Mesenchymal stem cell (in vitro differentiated cells and primary cell): ENCODE results near the gene MEGF9.
"Not testable (repeated sequence)": the region's sequence is repeated elsewhere in the genome, so short reads cannot be mapped to it uniquely, and the experiment has no call there.

Source experiments
- DNase-seq: peaks from one replicate; pipeline ENCODE4 v3.0.0-alpha.2; 2013
- H2AFZ ChIP-seq: one replicate; pipeline ENCODE4 v1.6.1; 2013; ENCODE audit warnings: low read depth, mild to moderate bottlenecking, control low read depth, inconsistent platforms, low read length, moderate library complexity
- H2AK5ac ChIP-seq: 2 replicates; pipeline ENCODE4 v1.6.1; 2013; ENCODE audit warnings: low read length, moderate library complexity, mild to moderate bottlenecking, inconsistent platforms; ENCODE audit not compliant: severe bottlenecking
- H2BK120ac ChIP-seq: one replicate; pipeline ENCODE4 v1.6.1; 2013; ENCODE audit warnings: low read depth, mild to moderate bottlenecking, inconsistent platforms, low read length, moderate library complexity
- H2BK12ac ChIP-seq, 2 experiments: one replicate each; pipeline ENCODE4 v1.6.1; 2013; ENCODE audit warnings: inconsistent platforms in 2 of 2, low read length in 2 of 2, mild to moderate bottlenecking in 2 of 2, moderate library complexity in 2 of 2, control low read depth in 1 of 2
- H2BK15ac ChIP-seq: one replicate; pipeline ENCODE4 v1.6.1; 2013; ENCODE audit warnings: mild to moderate bottlenecking, low read depth, inconsistent platforms; ENCODE audit not compliant: poor library complexity, severe bottlenecking
- H2BK5ac ChIP-seq: 2 replicates; pipeline ENCODE4 v1.6.1; 2013; ENCODE audit warnings: low read depth, mild to moderate bottlenecking, low read length, control low read depth, inconsistent platforms; ENCODE audit not compliant: poor library complexity, severe bottlenecking
- H3K14ac ChIP-seq, 2 experiments: one replicate each; pipeline ENCODE4 v1.6.1; 2013; ENCODE audit warnings: inconsistent platforms in 2 of 2, low read length in 2 of 2, control low read depth in 1 of 2, mild to moderate bottlenecking in 1 of 2, moderate library complexity in 1 of 2
- H3K18ac ChIP-seq, 2 experiments: one replicate each; pipeline ENCODE4 v1.6.1; 2013; ENCODE audit warnings: inconsistent platforms in 2 of 2, low read length in 2 of 2, control low read depth in 1 of 2, low read depth in 1 of 2, mild to moderate bottlenecking in 1 of 2
- H3K23ac ChIP-seq, 2 experiments: one replicate each; pipeline ENCODE4 v1.6.1; 2013; ENCODE audit warnings: inconsistent platforms in 2 of 2, low read length in 2 of 2, mild to moderate bottlenecking in 2 of 2, moderate library complexity in 2 of 2, control low read depth in 1 of 2
- H3K27ac ChIP-seq: 2 replicates; pipeline ENCODE4 v1.5.1; 2013; ENCODE audit warnings: mild to moderate bottlenecking, moderate library complexity, low read length, control low read depth, inconsistent platforms; ENCODE audit not compliant: poor library complexity, severe bottlenecking
- H3K27me3 ChIP-seq, 2 experiments: 2 replicates each; pipeline versions ENCODE4 v1.6.1 to v1.7.0; 2013; ENCODE audit warnings: low read length in 2 of 2, mild to moderate bottlenecking in 2 of 2, moderate library complexity in 2 of 2, control low read depth in 1 of 2, inconsistent platforms in 1 of 2; ENCODE audit not compliant: control insufficient read depth in 1 of 2, insufficient read depth in 1 of 2
- H3K36me3 ChIP-seq, 2 experiments: 2 replicates each; pipeline versions ENCODE4 v1.6.1 to v1.7.0; 2013; ENCODE audit warnings: low read length in 2 of 2, control low read depth in 1 of 2, inconsistent platforms in 1 of 2, low read depth in 1 of 2, mild to moderate bottlenecking in 1 of 2; ENCODE audit not compliant: insufficient read depth in 2 of 2, control insufficient read depth in 1 of 2
- H3K4ac ChIP-seq, 2 experiments: one replicate each; pipeline ENCODE4 v1.6.1; 2013; ENCODE audit warnings: inconsistent platforms in 2 of 2, low read length in 2 of 2, mild to moderate bottlenecking in 2 of 2, moderate library complexity in 2 of 2, control low read depth in 1 of 2, low read depth in 1 of 2
- H3K4me1 ChIP-seq: 2 replicates; pipeline ENCODE4 v1.6.1; 2013; ENCODE audit warnings: low read depth, low read length, control low read depth; ENCODE audit not compliant: control insufficient read depth, insufficient read depth
- H3K4me2 ChIP-seq: 2 replicates; pipeline ENCODE4 v1.6.1; 2013; ENCODE audit warnings: low read length, mild to moderate bottlenecking, inconsistent platforms; ENCODE audit not compliant: poor library complexity, severe bottlenecking
- H3K4me3 ChIP-seq, 2 experiments: 2 replicates each; pipeline versions ENCODE4 v1.5.1 to v1.7.0; 2013; ENCODE audit warnings: low read length in 2 of 2, mild to moderate bottlenecking in 2 of 2, control low read depth in 1 of 2, low read depth in 1 of 2; ENCODE audit not compliant: insufficient read depth in 1 of 2
- H3K79me1 ChIP-seq: replicated peaks from 2 replicates; pipeline ENCODE4 v1.6.1; 2013; ENCODE audit warnings: mild to moderate bottlenecking, control low read depth, low read length, inconsistent platforms; ENCODE audit not compliant: poor library complexity, severe bottlenecking
- H3K9ac ChIP-seq: 2 replicates; pipeline ENCODE4 v1.7.0; 2013; ENCODE audit warnings: mild to moderate bottlenecking, low read length, moderate library complexity
- H3K9me3 ChIP-seq: 2 replicates; pipeline ENCODE4 v1.7.0; 2013; ENCODE audit warnings: mild to moderate bottlenecking, low read length; ENCODE audit not compliant: control insufficient read depth
- H4K8ac ChIP-seq: one replicate; pipeline ENCODE4 v1.6.1; 2013; ENCODE audit warnings: inconsistent platforms, mild to moderate bottlenecking, low read length, moderate library complexity
- H4K91ac ChIP-seq: one replicate; pipeline ENCODE4 v1.6.1; 2013; ENCODE audit warnings: mild to moderate bottlenecking, low read length, inconsistent platforms
- WGBS: methylation state at CpG from one replicate; pipeline ENCODE4 v1.1.7; 2013; ENCODE audit warnings: mixed read lengths; 5-methylcytosine and 5-hydroxymethylcytosine counted together

Gene MEGF9

DNA sequence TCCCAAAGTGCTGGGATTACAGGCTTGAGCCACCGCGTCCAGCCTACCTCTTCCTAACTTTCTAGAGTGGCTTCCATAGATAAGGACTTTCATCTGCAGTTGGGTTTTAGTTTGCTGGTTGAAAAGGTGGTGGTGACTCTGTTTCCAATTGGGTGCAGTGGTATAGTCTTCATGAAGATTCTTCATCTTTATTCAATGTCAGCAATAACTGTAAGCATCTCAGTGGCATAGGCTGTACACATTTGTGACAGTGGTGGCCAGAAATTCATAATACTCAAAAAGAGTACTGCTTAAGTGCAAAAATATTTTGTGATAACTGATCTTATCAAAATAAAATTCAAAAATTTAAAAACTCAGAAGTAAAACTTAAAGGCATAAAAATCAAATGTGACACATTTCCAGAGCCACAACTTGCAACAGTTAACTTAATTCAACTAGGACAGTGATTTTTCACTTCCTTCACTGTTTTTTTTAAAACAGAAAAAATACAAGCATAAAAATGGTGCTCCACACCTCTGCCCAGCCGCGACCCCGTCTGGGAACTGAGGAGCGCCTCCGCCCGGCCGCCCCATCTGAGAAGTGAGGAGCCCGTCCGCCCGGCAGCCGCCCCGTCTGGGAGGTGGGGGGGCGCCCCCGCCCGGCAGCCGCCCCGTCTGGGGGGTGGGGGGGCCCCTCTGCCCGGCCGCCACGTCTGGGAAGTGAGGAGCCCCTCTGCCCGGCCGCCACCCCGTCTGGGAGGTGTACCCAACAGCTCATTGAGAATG lies 77.9 kb downstream of the MEGF9 start:
- no peak overlapping the region for H3K4me3 ChIP-seq
- H3K4me1 ChIP-seq, result no peaks in the 10 kb centered on the region
- H2AFZ ChIP-seq, result no peak overlapping the region
- H2BK5ac ChIP-seq, result no peak overlapping the region
- H3K14ac ChIP-seq, result no peak overlapping the region
- H3K4ac ChIP-seq, result no peak overlapping the region
- no peak overlapping the region for H2BK15ac ChIP-seq
- no peak overlapping the region for H3K9ac ChIP-seq
- H4K91ac ChIP-seq, result no peak overlapping the region
- H3K27ac ChIP-seq, result no peak overlapping the region
- H3K9me3 ChIP-seq, result peaks cover 16% of the 10 kb centered on the region
- no peaks in the 10 kb centered on the region for H3K27me3 ChIP-seq
- WGBS, result 98% methylated on average over 25 of the region's 25 CpGs
- peaks cover 0 to 5% of the 10 kb centered on the region in 2 experiments for H3K36me3 ChIP-seq
- H2BK12ac ChIP-seq, result no peak overlapping the region
- no peak overlapping the region for H3K23ac ChIP-seq
- H4K8ac ChIP-seq, result no peak overlapping the region
- no peak overlapping the region for H3K4me2 ChIP-seq
- H2AK5ac ChIP-seq, result no peak overlapping the region
- no peak overlapping the region for H3K18ac ChIP-seq
- DNase-seq, result no peak
- no peak overlapping the region for H2BK120ac ChIP-seq
- peaks cover 15% of the 10 kb centered on the region for H3K79me1 ChIP-seq

DNA sequence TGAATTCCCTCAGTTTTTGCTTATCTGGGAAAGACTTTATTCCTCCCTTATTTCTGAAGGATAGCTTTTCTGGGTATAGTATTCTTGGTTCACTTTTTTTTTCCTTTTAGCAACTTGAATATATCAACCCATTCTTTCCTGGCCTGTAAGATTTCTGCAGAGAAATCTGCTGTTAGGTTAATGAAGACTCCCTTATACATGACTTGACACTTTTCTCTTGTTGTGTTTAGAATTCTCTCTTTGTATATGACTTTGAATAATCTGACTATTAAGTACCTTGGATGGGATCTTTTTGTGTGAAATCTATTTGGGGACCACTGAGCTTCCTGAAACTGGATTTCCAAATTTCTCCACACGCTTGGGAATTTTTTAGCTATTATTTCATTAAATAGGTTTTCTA lies 79.3 kb downstream of the MEGF9 start:
- Histone ChIP-seq H3K18ac (no peak overlapping the region), H3K27me3 (no peaks in the 10 kb centered on the region), H3K4ac (no peak overlapping the region), H3K79me1 (peaks cover 13% of the 10 kb centered on the region), H3K14ac (no peak overlapping the region), H3K4me1 (no peaks in the 10 kb centered on the region), H2BK15ac (no peak overlapping the region), H4K8ac (no peak overlapping the region), H2BK120ac (no peak overlapping the region), H3K27ac (no peak overlapping the region), H2AFZ (no peak overlapping the region), H3K9me3 (peaks cover 14% of the 10 kb centered on the region), H3K4me3 (no peak overlapping the region), H3K36me3 (peaks cover 0 to 5% of the 10 kb centered on the region in 2 experiments), H2AK5ac (no peak overlapping the region), H3K4me2 (no peak overlapping the region), H3K23ac (no peak overlapping the region), H4K91ac (no peak overlapping the region), H2BK5ac (no peak overlapping the region), H2BK12ac (no peak overlapping the region), H3K9ac (no peak overlapping the region)
- WGBS, result 100% methylated on average over 1 of the region's 1 CpG
- DNase-seq, result no peak

DNA sequence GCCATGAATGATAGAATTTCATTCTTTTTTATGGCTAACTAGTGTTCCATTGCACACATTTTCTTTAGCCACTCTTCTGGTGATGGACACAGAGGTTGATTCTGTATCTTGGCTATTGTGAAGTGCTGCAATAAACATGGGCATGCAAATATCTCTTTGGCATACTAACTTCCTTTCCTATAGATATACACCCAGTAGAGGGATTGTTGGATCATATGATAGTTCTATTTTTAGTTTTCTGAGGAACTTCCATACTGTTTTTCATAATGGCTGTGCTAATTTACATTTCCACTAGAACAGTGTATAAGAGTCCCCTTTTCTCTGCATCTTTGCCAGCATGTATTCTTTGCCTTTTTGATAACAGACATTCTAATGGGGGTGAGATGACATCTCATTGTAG lies 83.9 kb downstream of the MEGF9 start:
- Histone ChIP-seq H3K27ac (no peak overlapping the region), H3K27me3 (no peaks in the 10 kb centered on the region), H4K91ac (no peak overlapping the region), H3K14ac (no peak overlapping the region), H3K79me1 (peaks cover 11% of the 10 kb centered on the region), H2BK12ac (no peak overlapping the region), H2BK15ac (no peak overlapping the region), H3K9me3 (peaks cover 14% of the 10 kb centered on the region), H3K4ac (no peak overlapping the region), H3K4me1 (peaks cover 6% of the 10 kb centered on the region), H3K4me2 (no peak overlapping the region), H3K9ac (no peak overlapping the region), H3K36me3 (peaks cover 0 to under 1% of the 10 kb centered on the region in 2 experiments), H2AFZ (no peak overlapping the region), H2AK5ac (no peak overlapping the region), H4K8ac (no peak overlapping the region), H2BK120ac (no peak overlapping the region), H3K18ac (no peak overlapping the region), H3K4me3 (no peak overlapping the region), H3K23ac (no peak overlapping the region), H2BK5ac (no peak overlapping the region)
- DNase-seq, result no peak

DNA sequence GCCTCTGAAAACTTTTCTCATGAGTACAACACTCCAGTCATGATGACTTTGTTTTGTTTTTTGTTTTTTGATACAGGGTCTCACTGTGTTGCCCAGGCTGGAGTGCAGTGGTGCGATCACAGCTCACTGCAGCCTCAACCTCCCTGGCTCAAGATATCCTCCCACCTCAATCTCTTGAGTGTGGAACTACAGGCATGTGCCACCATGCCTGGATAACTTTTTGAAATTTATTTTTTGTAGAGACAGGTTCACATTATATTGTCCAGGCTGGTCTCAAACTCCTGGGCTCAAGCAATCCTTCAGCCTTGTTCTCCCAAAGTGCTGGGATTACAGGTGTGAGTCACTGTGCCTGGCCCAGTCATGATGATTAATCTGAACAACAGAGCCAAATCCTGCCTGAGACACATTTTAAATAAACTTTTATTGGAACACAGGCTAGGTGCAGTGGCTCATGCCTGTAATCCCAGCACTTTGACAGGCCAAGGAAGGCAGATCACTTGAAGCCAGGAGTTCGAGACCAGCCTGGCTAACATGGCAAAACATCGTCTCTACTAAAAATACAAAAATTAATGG lies 85.3 kb downstream of the MEGF9 start:
- not testable (repeated sequence) for H4K91ac ChIP-seq, DNase-seq, H3K14ac ChIP-seq, H3K27me3 ChIP-seq, H3K36me3 ChIP-seq, H3K27ac ChIP-seq, H2BK12ac ChIP-seq, H2BK5ac ChIP-seq, H3K9ac ChIP-seq, H3K18ac ChIP-seq, H2AFZ ChIP-seq, H3K4ac ChIP-seq, H2BK120ac ChIP-seq, H2AK5ac ChIP-seq, H2BK15ac ChIP-seq, H3K9me3 ChIP-seq, H4K8ac ChIP-seq, H3K23ac ChIP-seq, H3K4me3 ChIP-seq, H3K4me2 ChIP-seq
- H3K79me1 ChIP-seq, result peaks cover 15% of the 10 kb centered on the region
- WGBS, result 91% methylated on average over 3 of the region's 3 CpGs
- peaks cover 14% of the 10 kb centered on the region for H3K4me1 ChIP-seq
